Measurements from ENCODE around the gene FLNB. TPM values are rescaled to one million over a fixed set of nuclear protein-coding genes. Genes with fewer than 3 reads are reported as not detected.

Gene FLNB
- total and polyA plus RNA-seq, 2 of the 8 experiments (the other 6 are each of a cell fraction or from before 2014, with no cell fraction given) = 72.3 to 118 TPM

DNA sequence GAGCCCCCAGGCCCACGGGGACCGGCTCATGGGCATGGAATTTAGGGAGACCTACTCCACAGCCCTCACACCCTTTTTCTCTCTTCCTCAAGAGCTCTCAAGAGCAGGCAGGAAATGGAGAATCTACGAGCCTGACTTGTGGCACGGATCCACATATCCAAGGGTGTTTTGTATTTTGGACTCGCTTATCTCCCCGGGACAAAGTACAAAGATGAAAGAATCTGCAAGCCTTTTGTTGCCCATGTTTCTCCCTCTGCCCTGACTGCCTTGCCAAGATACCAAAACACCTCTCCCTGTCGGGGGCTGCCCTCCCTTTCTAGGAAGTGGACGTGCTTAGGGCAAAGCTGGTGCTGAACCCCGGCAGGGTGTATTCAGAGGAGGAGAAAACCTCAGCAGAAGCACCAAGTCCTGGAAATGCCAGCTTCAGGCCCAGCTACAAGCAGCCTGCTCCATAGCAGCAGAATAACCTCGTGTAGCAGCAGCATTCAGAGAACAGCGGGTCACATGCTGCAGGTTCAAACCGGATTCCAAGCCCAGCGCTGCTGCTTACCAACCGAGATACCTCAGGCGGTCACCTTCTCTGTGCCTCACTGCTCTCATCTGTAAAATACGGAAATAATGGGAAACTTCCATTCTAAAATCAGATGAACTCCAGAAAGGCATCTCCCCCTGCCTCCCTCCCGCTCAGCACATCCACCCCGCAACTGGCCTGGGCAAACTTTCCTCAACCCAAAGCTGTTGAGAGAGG is 167.4 kb downstream of the FLNB start:
- H3K23ac ChIP-seq (ENCODE audit: insufficient read length) = no peak overlapping the region
- no peak overlapping the region for H3K56ac ChIP-seq (replicated peaks; ENCODE audit: insufficient read length, low read depth, low read length)
- no peak overlapping the region; a peak in 2 of 8 replicates for H3K4me3 ChIP-seq (ENCODE audit: extremely low read depth in 1 of 4, insufficient read depth in 2 of 4, low read depth in 3 of 4, low read length in 4 of 4)
- peak overlapping the region in 1 of 4 experiments; percentile 16; a peak in 2 of 7 replicates for H3K9ac ChIP-seq (replicated peaks in 1 of 4; ENCODE audit: extremely low read depth in 1 of 4, low read depth in 3 of 4, low read length in 3 of 4)
- H2BK5ac ChIP-seq (ENCODE audit: low read depth, low read length) = 0 out of 2 replicates have a peak overlapping the region, but pooled peaks have one; percentile 24
- H3K79me2 ChIP-seq (ENCODE audit: control insufficient read depth in 1 of 2, insufficient read depth in 2 of 2, low read length in 2 of 2) = no peaks in the 10 kb centered on the region
- FAIRE-seq (no peak), DNase-seq (ENCODE audit: low read depth in 1 of 2, low spot score in 2 of 2) (peak in 1 of 2 experiments; percentile 52)
- H3K23me2 ChIP-seq (ENCODE audit: low read depth, low read length) = no peaks in the 10 kb centered on the region
- H2BK15ac ChIP-seq (ENCODE audit: low read length) = no peak overlapping the region
- H2AK5ac ChIP-seq (ENCODE audit: low read depth, low read length) = no peak overlapping the region
- H3K36me3 ChIP-seq (ENCODE audit: control insufficient read depth in 2 of 4, insufficient read depth in 4 of 4, low read length in 3 of 4) = peaks cover 0 to 7% (median 0%) of the 10 kb centered on the region in 4 experiments; a peak in 1 of 8 replicates
- 68% methylated on average over 18 of the region's 18 CpGs; no CpG with 5 or more reads in 1 of the 2 experiments for WGBS, 2 experiments (ENCODE audit: extremely low coverage in 1 of 2, insufficient coverage in 1 of 2, insufficient read length in 1 of 2, insufficient replicate concordance in 2 of 2, low coverage in 1 of 2, low lambda C conversion rate in 2 of 2, missing lambda C conversion rate in 1 of 2)
- ChIA-PET CTCF (ENCODE audit: partially characterized antibody) (interaction anchor here (0.6 to 1.9 kb wide), 7 partner anchors 8 to 168 kb away, joined by 3 to 4 read pairs (median 3); partner anchors contain the start of genes FLNB, HTD2 and RPP14), POLR2A (ENCODE audit: partially characterized antibody) (interaction anchor here (1.1 kb wide), 1 partner anchor 259 kb away, joined by 3 read pairs; no protein-coding TSS in a partner anchor)
- no peak overlapping the region for H2BK120ac ChIP-seq (replicated peaks; ENCODE audit: low read depth, low read length)
- H3K27ac ChIP-seq (ENCODE audit: low read depth, low read length) = peak overlapping the region; percentile 11; the same call in 1 of the 2 replicates
- no peak overlapping the region for H4K8ac ChIP-seq (ENCODE audit: extremely low read depth, insufficient read depth, low read length)
- H4K5ac ChIP-seq (ENCODE audit: insufficient read length, low read depth, low read length) = no peak overlapping the region
- no peaks in the 10 kb centered on the region for H3K79me1 ChIP-seq (ENCODE audit: low read depth, low read length)
- H3K4me1 ChIP-seq (replicated peaks in 1 of 4; ENCODE audit: control insufficient read depth in 3 of 4, insufficient read depth in 4 of 4, low read length in 3 of 4) = peaks cover 4 to 24% (median 15%) of the 10 kb centered on the region in 4 experiments
- 0 out of 2 replicates have a peak overlapping the region, but pooled peaks have one; percentile 4 for H3K18ac ChIP-seq (ENCODE audit: extremely low read depth, low read length)
- peaks cover 0 to 6% (median 2%) of the 10 kb centered on the region in 4 experiments; a peak in 2 of 7 replicates for H3K27me3 ChIP-seq (replicated peaks in 1 of 4; ENCODE audit: control insufficient read depth in 3 of 4, extremely low read depth in 1 of 4, insufficient read depth in 3 of 4, low read length in 3 of 4)
- H2BK20ac ChIP-seq (ENCODE audit: low read length) = no peak overlapping the region
- H3K4ac ChIP-seq (replicated peaks; ENCODE audit: insufficient read length, low read depth, low read length) = no peak overlapping the region
- peak overlapping the region; percentile 50; the same call in 1 of the 2 replicates for H2BK12ac ChIP-seq (ENCODE audit: low read depth, low read length)
- no peak overlapping the region for H3K14ac ChIP-seq (ENCODE audit: insufficient read length)
- peaks cover 0 to 1% of the 10 kb centered on the region in 2 experiments for H4K20me1 ChIP-seq (replicated peaks in 1 of 2; ENCODE audit: control insufficient read depth in 1 of 2, insufficient read depth in 2 of 2, low read length in 2 of 2)
- H2AFZ ChIP-seq (ENCODE audit: low read length) = peak overlapping the region; percentile 52
- peak overlapping the region in 1 of 2 experiments; percentile 6; a peak in 1 of 4 replicates for H3K4me2 ChIP-seq (ENCODE audit: insufficient read depth in 1 of 2, low read depth in 2 of 2, low read length in 2 of 2)
- H4K91ac ChIP-seq (replicated peaks; ENCODE audit: insufficient read length, low read length) = no peak overlapping the region
- no peaks in the 10 kb centered on the region for H3K9me3 ChIP-seq (ENCODE audit: insufficient read depth in 2 of 2, low read depth in 1 of 2, low read length in 1 of 2)
- TF ChIP-seq SP1 (IDR thresholded peaks at IDR 0.05; ENCODE audit: low read depth, low read length) (no peak), KDM1A (IDR thresholded peaks at IDR 0.05; ENCODE audit: borderline replicate concordance, low read length) (peak; percentile 18; the same call in 1 of the 2 replicates), EZH2 (IDR thresholded peaks at IDR 0.05; ENCODE audit: low read depth, low read length, severe bottlenecking) (no peak), SUZ12 (IDR thresholded peaks at IDR 0.05; ENCODE audit: low read length) (no peak), RAD21 (IDR thresholded peaks at IDR 0.05 in 1 of 2, conservative IDR thresholded peaks at IDR 0.05 in 1 of 2; ENCODE audit: low read depth in 2 of 2, low read length in 2 of 2) (no peak), TAF7 (optimal IDR thresholded peaks at IDR 0.05; ENCODE audit: borderline replicate concordance, low read depth, low read length) (no peak), NANOG (IDR thresholded peaks at IDR 0.05; ENCODE audit: insufficient read depth, low read depth, low read length, poor library complexity, severe bottlenecking) (no peak), RFX5 (IDR thresholded peaks at IDR 0.05; ENCODE audit: borderline replicate concordance, low read depth, low read length) (no peak)
- TF ChIP-seq, protein P1, sequence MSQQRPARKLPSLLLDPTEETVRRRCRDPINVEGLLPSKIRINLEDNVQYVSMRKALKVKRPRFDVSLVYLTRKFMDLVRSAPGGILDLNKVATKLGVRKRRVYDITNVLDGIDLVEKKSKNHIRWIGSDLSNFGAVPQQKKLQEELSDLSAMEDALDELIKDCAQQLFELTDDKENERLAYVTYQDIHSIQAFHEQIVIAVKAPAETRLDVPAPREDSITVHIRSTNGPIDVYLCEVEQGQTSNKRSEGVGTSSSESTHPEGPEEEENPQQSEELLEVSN (IDR thresholded peaks at IDR 0.05) = peak; percentile 41; the same call in 1 of the 2 replicates
